IPS DF 4.7 (cell line): ENCODE results near the gene MTF2.

Experiments
- DNase-seq: peaks from one replicate; pipeline ENCODE4 v3.0.0-alpha.2; 2013; ENCODE audit warnings: low spot score; ENCODE audit errors: extremely low read depth

MTF2 gene

DNA sequence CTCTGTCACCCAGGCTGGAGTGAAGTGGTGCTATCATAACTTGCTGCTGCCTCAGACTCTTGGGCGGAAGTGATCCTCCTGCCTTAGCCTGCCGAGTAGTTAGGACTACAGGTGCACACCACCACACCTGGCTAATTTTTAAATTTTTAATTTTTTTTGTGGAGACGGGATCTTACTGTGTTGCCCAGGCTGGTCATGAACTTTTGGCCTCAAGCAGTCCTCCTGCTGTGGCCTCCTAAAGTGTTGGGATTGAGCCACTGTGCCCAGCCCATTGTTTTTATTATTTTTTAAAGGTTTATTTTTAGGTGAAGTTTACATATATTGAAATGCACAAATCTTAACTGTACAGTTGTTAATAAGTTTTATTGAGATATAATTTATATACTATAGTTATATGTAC lies 3.2 kb downstream of the MTF2 start:
- no peak for DNase-seq

DNA sequence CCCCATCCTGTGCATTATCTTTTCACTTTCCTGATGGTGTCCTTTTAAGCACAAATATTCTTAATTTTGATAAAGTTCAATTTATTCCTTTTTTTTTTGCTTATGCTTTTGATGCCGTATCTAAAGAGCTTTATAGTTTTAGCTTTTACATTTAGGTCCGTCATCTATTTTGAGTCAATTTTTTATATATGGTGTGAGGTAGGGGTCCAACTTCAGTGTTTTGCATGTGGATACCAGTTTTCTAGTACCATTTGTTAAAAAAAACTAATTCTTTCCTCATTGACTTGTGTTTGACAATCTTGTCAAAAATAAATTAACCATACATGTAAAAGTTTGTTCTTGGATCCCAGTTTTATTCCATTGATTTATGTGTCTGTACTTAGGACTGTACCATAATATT lies 4.9 kb downstream of the MTF2 start:
- no peak for DNase-seq

DNA sequence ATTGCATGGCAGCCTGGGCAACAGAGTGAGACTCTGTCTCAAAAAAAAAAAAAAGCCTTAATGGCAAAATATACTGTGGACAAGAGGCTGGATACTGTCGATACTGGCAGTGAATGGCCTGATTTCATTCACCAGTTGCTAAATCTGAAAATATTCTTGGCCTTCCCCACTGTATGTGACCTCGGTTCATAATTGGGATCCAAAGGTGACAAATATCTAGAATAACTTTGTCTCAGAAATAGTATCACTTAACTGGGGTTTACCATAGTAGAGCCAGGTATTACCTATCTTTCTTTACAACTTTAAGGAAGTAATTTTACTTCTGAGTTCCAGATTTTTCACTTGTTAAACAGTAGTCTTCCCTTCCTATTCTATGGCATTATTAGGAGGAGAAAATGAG lies 8.4 kb downstream of the MTF2 start:
- DNase-seq: no peak

DNA sequence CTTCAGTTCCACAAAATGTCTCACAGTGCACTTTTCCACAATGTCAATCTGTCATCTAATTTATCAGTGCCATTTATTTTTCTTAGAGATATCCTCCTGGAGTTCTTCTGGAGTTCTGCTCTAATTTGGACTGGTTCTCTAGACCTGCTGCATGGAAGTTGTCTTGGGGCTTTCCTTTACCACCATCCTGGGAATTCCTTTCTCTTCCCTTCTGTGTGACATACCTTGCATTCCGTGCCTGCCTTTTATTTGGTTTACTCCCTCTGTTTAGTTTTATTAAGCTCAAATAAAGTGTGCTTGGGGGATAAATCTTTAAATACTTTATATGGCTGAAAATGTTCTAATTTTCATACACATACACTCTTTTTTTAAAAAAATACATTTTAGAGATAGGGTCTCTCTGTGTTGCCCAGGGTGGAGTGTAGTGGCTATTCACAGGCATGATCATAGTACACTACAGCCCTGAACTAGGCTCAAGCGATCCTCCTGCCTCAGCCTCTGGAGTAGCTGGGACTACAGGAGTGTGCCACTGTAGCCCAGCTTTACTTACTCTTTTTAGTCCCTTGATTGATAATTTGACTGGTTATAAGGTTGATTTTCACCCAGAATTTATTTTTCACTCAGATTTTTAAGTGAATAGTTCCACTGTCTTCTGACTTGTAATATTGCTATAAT lies 14.4 kb downstream of the MTF2 start:
- no peak for DNase-seq

DNA sequence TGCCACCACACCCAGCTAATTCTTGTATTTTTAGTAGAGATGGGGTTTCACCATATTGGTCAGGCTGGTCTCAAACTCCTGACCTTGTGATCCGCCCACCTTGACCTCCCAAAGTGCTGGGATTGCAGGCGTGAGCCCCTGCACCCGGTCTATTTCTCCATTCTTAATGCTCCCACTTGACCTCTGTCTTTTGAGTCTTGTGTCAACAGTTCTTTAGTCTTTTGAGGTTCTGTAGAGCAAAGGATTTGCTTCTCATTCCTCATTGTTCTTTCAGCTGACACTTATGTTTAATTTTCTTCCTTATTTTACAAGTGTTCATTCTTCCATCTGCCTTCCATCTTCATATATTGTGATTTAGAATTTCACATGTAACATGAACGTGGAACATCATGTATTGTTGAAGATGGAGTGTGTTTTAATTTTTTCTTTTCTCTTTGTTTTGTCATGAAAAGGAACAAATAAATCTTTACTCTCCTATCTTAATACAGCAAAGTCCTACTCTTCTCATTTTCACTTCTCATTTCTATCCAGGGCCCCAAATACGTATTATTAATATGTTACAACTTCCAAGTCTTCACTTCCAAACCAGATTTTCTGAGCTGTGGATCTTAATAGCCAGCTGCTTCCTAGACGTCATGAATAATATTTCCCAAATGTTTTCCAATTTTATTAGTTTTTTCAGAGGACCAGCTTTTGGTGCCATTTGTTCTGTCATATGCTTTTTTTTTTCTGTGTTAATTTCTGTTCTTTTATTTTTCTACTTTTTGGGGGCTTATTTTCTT lies 16.9 kb downstream of the MTF2 start:
- DNase-seq: no peak

DNA sequence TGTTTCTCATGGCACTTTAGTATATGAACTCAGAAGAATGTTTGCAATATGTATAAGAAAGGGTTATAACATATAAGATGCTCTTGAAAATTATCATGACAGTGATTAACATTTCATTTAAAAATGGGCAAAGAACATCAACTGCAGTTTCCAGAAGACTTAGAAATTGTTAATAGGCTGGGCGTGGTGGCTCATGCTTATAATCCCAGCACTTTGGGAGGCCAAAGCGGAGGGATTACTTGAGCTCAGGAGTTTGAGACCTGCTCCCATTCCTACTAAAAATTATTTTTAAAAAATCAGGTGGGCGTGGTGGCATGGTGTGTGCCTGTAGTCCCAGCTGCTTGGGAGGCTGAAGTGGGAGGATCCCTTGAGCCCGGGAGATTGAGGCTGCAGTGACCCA lies 23.1 kb downstream of the MTF2 start:
- no peak for DNase-seq

DNA sequence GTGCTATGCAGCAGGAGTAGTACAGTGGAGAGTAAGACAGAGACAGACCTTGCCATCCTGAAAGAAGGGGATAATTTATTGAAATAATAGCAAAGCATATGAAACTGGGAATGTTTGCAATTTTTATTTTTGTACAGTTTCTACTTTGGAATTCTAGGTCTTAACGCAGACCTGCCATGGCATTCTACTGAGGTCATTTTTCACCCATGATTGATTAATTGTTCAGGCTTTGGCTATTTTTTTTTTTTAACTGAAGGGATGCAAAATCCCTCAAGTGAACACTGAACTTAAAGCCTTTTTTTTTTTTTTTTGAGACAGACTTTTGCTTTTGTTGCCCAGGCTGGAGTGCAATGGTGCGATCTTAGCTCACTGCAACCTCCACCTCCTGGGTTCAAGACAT lies 27.1 kb downstream of the MTF2 start:
- no peak for DNase-seq

DNA sequence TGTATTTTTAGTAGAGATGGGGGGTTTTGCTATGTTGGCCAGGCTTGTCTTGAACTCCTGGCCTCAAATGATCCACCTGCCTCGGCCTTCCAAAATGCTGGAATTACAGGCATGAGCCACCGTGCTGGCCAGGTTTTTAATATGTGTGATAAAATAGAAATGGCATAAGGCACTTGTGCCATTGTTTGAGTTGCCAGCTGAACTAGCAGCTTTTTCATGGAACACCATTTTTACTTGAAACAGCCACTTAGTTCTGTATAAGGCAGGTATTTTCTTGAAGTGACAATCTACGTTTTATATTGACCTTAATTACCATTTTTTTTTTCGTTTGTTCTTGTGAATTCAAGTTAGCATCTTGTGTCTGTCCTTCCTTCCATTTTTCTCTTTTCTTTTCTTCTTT lies 28.3 kb downstream of the MTF2 start:
- DNase-seq: no peak

DNA sequence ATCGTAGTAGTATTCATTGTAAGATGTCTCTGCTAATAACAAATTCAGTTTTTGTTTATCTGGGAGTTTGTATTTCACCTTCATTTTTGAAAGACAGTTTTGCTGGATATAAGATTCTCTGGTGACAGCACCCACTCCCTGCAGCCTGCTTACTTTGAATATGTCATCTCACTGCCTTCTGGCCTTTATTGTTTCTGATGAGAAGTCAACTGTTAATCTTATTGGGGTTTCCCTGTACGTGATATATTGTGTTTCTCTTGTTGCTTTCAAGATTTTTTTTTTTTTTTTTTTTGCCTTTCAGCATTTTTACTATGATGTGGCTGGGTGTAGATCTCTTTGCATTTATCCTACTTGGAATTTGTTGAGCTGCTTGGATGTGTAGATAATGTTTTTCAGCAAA lies 29.3 kb downstream of the MTF2 start:
- no peak for DNase-seq

DNA sequence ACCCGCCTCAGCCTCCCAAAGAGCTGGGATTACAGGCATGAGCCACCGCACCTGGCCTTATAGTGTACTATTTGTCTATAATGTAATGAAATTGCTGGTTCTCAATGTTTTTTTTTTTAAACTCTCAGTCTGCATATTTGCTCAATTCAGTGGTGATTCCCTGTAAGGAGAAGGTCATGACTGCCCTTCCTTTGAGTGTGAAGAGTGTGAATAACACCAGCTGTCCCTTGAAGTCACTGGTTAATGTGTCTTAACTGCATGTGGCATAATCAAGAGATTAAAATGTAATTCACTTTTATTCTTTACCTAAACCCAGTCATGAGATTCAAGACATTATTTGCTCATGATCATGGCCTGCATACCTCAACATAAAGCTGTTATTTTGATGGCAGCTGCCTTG lies 30.5 kb downstream of the MTF2 start:
- DNase-seq: no peak

DNA sequence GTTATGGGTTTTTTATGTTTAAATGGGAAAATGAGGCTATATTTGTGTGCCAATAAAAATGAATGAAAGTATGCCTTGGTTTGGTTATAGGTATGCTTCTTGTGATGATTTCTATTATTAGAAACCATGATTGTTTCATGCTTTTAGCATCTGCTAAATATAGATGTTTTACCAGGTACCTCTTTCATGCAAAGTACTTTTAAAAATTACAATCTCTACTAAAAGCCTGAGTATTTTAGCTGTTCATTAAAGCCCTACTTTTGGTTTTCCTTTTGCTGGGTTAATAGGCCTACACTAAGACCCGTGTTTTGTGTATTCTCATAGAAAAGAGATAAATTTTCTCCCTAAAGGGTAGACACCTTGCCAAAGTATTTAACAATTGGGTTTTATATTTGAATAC lies 32.0 kb downstream of the MTF2 start:
- DNase-seq: no peak

DNA sequence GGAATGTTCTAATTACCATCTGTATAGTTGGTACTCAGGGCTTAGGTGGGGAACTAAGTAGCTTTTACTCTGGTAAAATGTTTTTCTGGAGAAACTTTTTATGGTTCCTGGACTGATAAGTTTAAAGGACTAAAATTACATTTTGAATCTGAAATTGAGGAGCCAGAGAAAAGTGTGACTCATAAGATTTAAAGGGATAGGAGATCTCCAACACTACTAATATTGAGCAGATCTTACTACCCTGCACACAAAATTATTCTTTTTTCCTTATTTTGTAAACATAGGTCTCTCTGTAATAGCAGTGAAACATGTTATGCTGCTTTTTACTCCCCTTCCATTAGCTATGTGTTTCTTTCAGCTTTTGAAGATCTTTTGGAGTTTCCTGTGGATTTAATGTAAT lies 32.5 kb downstream of the MTF2 start:
- no peak for DNase-seq

DNA sequence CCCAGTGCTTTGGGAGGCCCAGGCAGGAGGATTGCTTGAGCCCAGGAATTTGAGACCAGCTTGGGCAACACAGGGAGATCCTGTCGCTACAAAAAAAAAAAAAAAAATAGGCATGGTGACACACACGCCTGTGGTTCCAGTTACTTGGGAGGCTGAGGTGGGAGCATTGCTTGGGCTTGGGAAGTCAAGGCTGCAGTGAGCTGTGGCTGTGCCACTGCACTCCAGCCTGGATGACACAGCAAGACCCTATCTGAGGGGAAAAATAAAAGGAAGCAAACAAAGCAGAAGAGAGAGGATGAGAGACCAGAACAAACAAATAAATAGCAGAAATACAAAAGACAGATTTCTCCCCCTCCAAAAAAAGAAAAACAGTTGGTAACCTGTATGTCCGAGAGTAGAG lies 34.0 kb downstream of the MTF2 start:
- no peak for DNase-seq

DNA sequence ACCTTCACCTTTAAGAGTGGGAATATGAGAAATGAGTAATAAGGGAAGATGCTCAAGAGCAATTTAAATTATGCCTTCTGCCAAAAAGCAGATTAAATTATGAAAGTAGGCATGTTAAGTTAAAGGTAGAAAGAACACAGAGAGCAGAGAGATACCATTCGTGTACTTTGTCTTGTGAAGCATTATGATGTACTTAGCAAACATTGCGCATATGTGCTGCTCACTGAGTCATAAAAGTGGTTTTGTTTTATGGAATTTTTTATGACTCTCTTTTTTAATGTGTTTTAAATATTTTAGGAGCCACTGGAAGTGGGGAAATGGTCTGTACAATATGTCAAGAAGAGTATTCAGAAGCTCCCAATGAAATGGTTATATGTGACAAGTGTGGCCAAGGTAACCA lies 35.3 kb downstream of the MTF2 start:
- DNase-seq: no peak

DNA sequence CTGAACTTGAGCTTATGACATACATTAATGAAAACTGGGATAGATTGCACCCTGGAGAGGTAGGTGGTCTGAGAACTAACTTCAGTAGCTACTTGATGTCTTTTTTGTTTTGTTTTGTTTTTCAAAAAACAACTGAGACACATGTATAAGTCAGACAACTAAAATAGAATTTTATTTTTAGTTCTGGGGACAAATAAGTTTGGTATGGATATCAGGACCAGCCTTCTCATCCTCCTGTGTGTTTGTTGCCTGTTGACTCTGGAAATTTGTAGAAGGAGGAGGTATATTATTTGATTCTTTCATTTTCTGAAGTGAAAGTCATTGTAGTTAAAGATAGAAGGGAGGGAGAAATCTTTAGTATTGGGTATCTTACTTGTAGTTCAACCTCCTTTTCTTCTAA lies 41.5 kb downstream of the MTF2 start:
- DNase-seq: no peak

DNA sequence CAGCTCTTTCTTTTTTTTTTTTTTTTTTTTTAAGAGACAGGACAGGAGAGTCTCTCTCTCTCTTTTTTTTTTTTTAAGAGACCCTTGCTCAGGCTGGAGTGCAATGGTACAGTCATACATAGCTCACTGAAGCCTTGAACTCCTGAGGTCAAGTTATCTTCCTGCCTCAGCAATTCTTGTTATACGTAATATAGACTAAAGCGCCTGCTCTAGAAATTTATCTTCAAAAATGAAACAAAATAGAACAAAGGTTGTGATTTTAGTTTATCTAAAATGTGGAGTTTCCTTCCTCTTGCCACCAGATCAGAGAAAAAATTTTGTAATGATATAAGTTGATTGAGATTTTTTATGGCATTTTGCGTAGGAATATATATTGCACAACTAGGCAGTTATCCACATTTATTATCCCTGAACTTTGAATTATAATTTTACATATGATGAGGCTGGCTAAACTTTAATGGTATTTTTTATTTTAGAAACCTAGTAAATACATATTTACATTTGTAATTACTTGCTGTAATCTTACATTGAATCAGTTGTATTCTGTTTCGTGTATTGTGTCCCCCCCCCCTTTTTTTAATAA lies 44.2 kb downstream of the MTF2 start:
- DNase-seq: no peak

DNA sequence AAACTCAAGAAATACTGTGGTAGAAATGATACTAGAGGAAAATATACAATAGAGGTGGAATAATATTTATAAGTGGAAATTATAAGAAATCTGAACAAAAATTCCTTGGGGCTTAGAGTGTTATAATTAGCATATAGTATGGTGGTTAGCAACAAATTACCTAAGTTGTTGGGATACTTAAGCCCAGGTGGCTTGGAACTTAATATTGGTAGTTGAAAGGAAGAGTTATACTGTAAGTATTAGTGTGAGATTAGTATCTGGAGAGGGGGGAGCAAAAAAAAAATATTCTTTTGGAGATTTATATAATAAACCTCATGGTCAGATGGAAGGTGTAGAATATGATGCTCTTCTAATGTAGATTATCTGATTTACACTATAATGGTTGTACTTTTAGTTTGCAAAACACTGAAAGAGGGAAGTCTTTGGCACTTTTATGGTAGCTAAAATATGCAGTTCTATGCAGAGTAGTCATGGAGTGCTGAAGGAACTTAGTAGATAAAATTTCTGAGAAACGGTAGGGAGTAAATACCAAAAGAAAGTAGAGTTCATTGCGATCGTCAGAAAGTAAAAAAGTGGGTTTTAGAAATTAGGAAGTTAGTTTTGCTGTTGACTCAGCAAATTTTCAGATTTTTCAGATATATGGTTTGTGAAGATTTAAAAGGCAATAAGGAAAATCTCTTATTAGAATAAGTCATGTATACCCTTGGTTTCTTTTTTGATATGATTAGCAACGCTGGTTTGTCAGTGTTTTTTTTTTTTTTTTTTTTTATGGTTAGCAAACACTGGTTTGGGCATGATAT lies 45.7 kb downstream of the MTF2 start:
- no peak for DNase-seq

DNA sequence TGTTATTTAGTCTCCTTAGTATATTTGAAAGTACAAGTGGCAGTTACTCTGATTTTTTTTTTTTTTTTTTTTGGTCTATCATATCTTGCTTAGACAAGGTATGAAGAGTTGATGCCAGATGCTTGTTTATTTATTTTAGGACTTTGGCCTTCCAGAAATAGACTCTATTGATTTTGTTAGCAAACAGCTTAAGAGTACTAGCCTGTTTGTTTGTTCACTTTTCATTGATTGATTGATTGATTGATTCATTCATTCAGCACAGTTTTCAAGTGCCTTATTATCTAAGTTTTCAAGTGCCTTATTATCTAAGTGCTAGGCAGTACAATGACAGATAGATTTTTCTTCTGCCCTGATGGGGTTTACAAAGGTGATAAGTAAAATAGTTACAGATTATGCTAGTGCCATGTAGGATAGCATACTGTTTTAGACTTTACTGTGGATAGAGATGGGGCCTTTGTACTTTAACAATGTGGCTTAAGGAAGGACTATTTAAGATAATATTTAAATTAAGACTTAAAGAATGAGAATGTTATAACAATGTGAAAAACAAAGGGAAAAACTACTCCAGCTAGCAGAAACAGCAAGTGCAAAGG lies 50.5 kb downstream of the MTF2 start:
- no peak for DNase-seq

DNA sequence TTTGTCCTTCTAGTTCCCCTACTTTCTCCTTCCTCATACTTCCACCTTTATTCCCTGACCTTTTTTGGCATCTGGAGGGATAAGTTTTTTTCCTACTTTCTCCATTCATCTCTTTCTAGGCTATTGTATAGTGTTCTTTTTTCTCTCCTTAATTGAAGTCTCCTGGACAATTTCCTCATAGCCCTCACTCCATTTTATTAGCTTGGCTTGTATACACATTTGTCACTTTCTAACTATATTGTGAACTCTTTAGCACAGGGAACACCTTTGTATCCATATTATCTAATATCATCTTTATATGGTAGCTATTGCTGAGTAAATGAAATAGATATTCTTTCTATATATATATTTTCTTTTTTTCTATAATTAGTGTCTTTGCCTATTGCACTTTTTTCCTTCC lies 53.6 kb downstream of the MTF2 start:
- no peak for DNase-seq

DNA sequence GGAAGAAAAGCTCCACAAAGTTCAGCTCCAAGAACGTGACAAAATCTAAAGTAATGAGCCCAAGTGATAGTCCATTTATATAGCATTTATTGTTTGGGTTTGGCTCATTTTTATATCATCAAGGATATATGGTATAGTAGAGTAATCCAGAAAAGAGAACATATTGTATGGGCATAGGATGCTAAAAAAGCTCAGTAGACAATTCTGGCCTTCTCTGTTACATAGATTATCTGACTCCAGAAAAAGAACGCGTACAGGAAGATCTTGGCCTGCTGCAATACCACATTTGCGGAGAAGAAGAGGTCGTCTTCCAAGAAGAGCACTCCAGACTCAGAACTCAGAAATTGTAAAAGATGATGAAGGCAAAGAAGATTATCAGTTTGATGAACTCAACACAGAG lies 57.4 kb downstream of the MTF2 start:
- no peak for DNase-seq

DNA sequence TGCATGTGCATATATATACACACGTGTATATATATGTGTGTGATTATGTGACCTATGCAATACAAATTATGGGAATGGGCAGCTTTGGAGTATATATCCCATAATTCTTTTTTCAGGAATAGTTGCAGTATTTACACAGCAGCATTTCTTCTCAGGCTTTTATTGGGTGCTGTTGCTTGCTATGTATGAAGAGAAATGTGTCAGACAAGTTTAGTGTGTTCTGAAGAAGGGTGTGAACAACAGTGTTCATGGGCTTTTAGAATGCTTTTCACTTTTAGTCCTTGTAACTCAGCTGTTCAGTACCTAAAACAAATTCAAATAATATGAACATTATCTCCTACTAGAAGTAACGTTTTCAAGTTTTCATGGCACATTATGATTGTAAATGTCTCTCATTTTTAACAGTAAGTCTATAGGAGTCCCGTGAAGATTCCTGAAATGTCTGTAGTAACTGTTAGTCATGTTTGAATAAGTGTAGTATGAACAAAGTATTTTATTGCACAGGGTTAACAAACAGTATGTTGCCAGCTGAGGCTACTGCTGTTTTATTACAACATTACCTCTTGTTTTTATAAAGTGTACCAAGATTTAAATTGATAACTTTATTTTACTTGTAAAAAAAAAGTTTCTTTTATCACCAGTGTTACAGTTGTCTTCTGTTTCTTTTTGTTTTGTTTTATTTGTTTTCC lies 58.7 kb downstream of the MTF2 start:
- no peak for DNase-seq
